Germinal center (tissue), 1 donor: ENCODE results near the gene CRYBA2.
A peak's percentile ranks its signal among the peaks of the same experiment; 100 is the strongest.

ENCODE experiments used
- DNase-seq: peaks from one replicate; pipeline ENCODE4 v3.0.0; 2012; ENCODE audit warnings: mixed read lengths, low spot score

CRYBA2 gene

GRCh38 chr2:218999021-218999880, 6.0 kb upstream of the CRYBA2 start:
- DNase-seq: no peak

DNA sequence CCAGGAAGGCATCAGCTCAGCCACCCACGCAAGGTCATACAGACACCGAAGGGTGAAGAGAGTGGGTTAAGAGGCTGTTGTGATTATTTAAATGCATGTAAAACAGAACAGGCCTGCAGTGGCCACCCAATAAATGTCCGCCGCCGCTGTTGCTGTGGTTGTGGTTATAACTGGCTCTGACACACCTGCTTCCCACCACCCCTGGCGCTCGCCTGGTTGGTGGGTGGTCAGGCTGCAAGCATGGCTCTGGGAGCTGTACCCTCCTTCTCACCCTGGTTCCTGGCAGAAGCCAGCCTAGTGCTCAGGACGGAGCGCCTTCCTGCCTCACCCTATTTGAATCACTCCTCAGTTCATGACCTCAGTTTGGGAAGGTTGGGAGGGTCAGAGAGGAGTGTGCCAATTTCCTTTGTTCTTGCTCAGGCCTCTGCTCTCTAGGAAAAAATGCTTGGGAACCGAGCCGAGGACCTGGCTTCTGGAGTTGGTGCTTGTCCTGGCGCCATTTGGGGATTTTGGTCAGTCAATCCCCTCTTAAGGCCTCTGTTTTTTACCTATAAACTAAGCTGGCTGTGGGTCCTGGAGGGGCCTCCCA, 5.3 kb upstream of the CRYBA2 start:
- DNase-seq: no peak

- DNase-seq: no peak
These were observed 4.5 kb upstream of the CRYBA2 start for GRCh38 chr2:218997731-218998130.

DNA sequence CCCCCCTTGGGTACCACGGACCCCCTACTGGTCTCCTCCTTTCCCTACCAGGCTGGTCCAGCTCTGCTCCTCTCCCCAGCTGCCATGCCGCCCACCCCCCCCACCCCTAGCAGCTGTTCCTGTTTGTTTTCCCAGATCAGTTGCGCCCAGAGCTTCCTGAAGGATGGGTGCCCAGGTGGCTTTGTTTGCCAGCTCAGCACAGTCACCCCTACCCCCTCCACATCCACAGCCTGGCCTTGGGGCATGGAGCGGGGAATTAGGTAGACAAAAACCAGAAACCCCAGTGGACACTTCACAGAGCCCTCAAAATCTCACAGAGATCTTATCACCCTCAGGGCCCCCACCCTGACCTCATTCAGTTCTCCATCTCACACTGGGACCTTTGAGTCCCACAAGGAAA, 3.7 kb upstream of the CRYBA2 start:
- no peak for DNase-seq

- DNase-seq: peak; percentile 85
These were observed 2.9 kb upstream of the CRYBA2 start for GRCh38 chr2:218995972-218996711.

GRCh38 chr2:218995561-218995960, 2.3 kb upstream of the CRYBA2 start:
- no peak for DNase-seq

DNA sequence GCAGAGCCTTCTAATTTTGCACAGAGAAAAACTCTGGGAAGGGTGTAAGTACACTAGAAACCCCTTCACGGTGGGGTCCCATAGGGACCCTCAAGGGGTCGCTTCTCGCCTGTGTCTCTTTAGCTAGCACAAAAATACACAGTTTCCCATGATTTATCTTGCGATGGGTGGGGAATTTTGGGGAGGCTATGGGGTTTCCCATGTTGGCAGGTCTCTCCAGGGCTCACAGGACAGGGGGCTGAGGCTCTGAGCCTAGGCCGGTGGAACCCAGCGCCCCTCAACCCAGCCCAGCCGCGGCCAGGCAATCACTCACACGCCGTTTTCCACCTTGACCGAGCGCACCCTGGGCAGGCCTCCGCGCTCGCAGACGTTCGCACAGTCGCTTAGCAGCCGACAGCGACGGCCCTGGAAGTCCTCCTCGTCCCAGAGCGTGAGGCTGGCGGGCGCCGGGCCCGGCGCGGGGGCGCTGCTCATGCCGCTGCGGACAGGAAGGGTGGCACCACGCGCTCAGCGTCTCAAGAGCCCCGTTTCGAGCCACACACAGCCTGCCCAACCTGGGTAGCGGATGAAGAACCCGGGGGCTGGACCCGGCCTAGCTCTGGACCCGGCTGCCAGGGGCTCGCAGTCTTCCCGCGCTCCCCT, 398 bp downstream of the CRYBA2 start:
- DNase-seq: no peak

DNA sequence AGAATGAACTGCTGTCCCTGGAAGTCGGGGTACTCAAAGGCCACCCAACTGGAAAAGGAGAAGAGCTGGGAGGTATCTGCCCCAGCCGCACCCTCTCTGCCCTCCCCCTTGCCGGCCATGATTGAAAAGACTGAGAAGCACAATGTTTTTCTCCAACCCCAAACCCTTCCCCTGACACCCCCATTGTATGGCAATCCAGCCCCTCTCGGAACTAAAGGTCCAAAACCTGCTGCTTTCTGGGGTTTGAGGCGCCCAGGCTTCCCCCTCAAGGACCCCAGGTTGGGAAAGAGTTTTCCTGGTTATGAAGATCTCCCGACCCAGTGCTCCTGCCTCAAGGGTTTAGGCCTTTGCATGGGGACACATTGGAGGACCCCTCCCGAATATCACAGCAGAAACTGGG, 1.0 kb downstream of the CRYBA2 start:
- no peak for DNase-seq

- no peak for DNase-seq
These were observed 1.5 kb downstream of the CRYBA2 start for GRCh38 chr2:218991674-218992168.

- no peak for DNase-seq
These were observed 2.6 kb downstream of the CRYBA2 start for GRCh38 chr2:218990612-218991011.

- no peak for DNase-seq
These were observed 3.2 kb downstream of the CRYBA2 start for GRCh38 chr2:218990052-218990451.

DNA sequence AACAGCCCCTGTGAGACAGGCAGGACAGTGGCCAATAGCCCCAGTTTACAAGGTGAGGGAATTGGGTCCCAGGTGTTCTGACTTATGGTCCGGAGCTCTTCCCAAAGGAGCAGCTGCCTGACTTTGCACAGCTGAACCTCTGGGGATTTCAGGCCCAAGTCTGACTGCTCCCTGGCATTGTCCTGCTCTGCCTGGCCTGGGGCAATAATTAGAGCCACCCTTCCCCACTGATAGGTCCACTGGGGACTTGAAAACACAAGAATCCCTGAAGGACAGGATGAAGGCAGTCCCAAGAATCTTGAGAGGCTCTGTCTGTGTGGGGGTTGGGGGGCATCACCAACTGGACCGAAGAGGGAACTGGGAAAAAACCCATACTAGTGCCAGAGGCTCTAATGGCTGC, 4.6 kb downstream of the CRYBA2 start:
- DNase-seq: no peak

- no peak for DNase-seq
These were observed 5.1 kb downstream of the CRYBA2 start for GRCh38 chr2:218988164-218988563.

DNA sequence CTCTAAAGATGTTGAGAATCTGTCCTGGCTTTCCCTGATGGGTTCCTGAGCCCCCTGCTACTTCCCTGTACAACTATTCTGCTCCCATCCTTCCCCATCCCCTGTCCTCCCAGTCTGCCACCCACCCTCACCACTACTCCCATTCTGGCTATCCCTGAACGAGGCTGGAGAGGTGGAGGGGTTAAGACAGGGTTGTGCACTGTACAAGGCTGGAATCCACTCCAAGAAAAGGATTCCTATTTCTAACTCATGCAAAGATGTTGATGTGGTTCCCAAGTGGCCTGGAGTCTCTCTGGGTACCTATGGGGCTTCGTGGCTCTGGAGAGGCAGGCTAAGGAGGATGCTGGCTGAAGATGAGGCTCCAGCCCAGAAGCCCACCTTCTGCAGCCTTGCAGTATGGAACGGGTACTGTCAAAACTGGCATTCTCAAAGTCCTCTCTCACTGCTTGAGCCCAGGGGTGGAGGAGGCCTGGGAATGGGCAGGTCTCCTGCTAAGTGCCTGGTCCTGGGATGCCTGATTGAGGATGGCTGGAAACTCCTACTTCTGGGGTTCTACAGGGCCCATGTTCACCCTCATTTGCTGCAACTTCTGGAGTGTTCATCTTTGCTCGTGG, 7.0 kb downstream of the CRYBA2 start:
- DNase-seq: no peak

GRCh38 chr2:218985325-218986091, 7.7 kb downstream of the CRYBA2 start:
- no peak for DNase-seq

GRCh38 chr2:218985021-218985324, 8.2 kb downstream of the CRYBA2 start, which contains the start of gene FEV:
FEV (minus strand) TSS chr2:218985184; CDS start chr2:218985075, 109 bp downstream.
- DNase-seq: no peak

GRCh38 chr2:218984239-218985020, 8.8 kb downstream of the CRYBA2 start:
- DNase-seq: no peak

DNA sequence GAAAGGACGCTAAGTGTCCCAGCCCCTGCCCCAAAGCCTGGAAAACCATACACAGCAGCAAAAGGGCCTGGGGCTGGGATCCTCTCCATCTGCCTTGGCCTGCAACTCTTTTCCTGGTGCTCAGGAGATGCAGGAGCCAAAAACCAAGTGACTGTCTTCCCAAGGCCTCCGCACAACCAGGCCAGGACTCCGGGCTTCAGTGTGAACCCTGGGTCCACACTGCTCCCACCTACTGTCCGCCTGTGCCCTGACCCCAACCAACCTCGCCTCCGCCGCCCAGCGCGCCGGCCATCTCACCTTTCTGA, 9.3 kb downstream of the CRYBA2 start:
- DNase-seq: no peak

- DNase-seq: no peak
These were observed 9.8 kb downstream of the CRYBA2 start for GRCh38 chr2:218983263-218983933.
